ENCODE data around the gene SDSL.

Gene SDSL

GRCh38 chr12:113408756-113409298 is 13.4 kb upstream of the SDSL start:
- no peak overlapping the region for H3K27ac ChIP-seq (ENCODE audit: low read depth, low read length)

GRCh38 chr12:113409462-113410124 is 12.6 kb upstream of the SDSL start:
- Histone ChIP-seq H3K27me3 (ENCODE audit: low read length) (no peaks in the 10 kb centered on the region), H3K4me2 (ENCODE audit: low read depth, low read length, poor library complexity, severe bottlenecking) (no peak overlapping the region), H3K4me3 (ENCODE audit: insufficient read depth, low read length, poor library complexity, severe bottlenecking) (no peak overlapping the region), H2AFZ (ENCODE audit: low read depth, low read length, severe bottlenecking) (no peak overlapping the region), H4K20me1 (ENCODE audit: low read depth, low read length) (no peaks in the 10 kb centered on the region), H3K79me2 (ENCODE audit: insufficient read depth, low read length) (no peaks in the 10 kb centered on the region), H3F3A (ENCODE audit: insufficient read depth) (no peaks in the 10 kb centered on the region), H3K27ac (ENCODE audit: low read depth, low read length) (no peak overlapping the region), H3K9ac (ENCODE audit: low read length) (no peak overlapping the region), H3K36me3 (ENCODE audit: low read length) (no peaks in the 10 kb centered on the region), H3K9me2 (replicated peaks; ENCODE audit: insufficient read depth, low read length) (no peaks in the 10 kb centered on the region), H3K9me3 (ENCODE audit: insufficient read depth, low read length) (no peaks in the 10 kb centered on the region)
- TF ChIP-seq EZH2phosphoT487 (conservative IDR thresholded peaks at IDR 0.05; ENCODE audit: low read length) = no peak
- TF ChIP-seq CTCF (IDR thresholded peaks at IDR 0.05; ENCODE audit: insufficient read depth, low read length, poor library complexity, severe bottlenecking) = no peak

More at GRCh38 chr12:113408756-113409298, 13.4 kb upstream of the SDSL start:
- Histone ChIP-seq H3K79me2 (ENCODE audit: insufficient read depth, low read length) (no peaks in the 10 kb centered on the region), H3K9me2 (replicated peaks; ENCODE audit: insufficient read depth, low read length) (no peaks in the 10 kb centered on the region), H3K4me2 (ENCODE audit: low read depth, low read length, poor library complexity, severe bottlenecking) (no peak overlapping the region), H3K4me3 (ENCODE audit: insufficient read depth, low read length, poor library complexity, severe bottlenecking) (no peak overlapping the region), H3K36me3 (ENCODE audit: low read length) (no peaks in the 10 kb centered on the region), H3K9ac (ENCODE audit: low read length) (no peak overlapping the region), H4K20me1 (ENCODE audit: low read depth, low read length) (no peaks in the 10 kb centered on the region), H3K27me3 (ENCODE audit: low read length) (no peaks in the 10 kb centered on the region), H3K9me3 (ENCODE audit: insufficient read depth, low read length) (no peaks in the 10 kb centered on the region), H2AFZ (ENCODE audit: low read depth, low read length, severe bottlenecking) (no peak overlapping the region), H3F3A (ENCODE audit: insufficient read depth) (no peaks in the 10 kb centered on the region)
- no peak for TF ChIP-seq EZH2phosphoT487 (conservative IDR thresholded peaks at IDR 0.05; ENCODE audit: low read length)
- no peak for TF ChIP-seq CTCF (IDR thresholded peaks at IDR 0.05; ENCODE audit: insufficient read depth, low read length, poor library complexity, severe bottlenecking)

GRCh38 chr12:113413488-113413939 is 8.7 kb upstream of the SDSL start:
- Histone ChIP-seq H3K27me3 (ENCODE audit: low read length) (no peaks in the 10 kb centered on the region), H3K79me2 (ENCODE audit: insufficient read depth, low read length) (no peaks in the 10 kb centered on the region), H4K20me1 (ENCODE audit: low read depth, low read length) (no peaks in the 10 kb centered on the region), H3K9me3 (ENCODE audit: insufficient read depth, low read length) (no peaks in the 10 kb centered on the region), H3F3A (ENCODE audit: insufficient read depth) (no peaks in the 10 kb centered on the region), H3K27ac (ENCODE audit: low read depth, low read length) (no peak overlapping the region), H3K4me3 (ENCODE audit: insufficient read depth, low read length, poor library complexity, severe bottlenecking) (no peak overlapping the region), H3K36me3 (ENCODE audit: low read length) (no peaks in the 10 kb centered on the region), H2AFZ (ENCODE audit: low read depth, low read length, severe bottlenecking) (no peak overlapping the region), H3K9ac (ENCODE audit: low read length) (no peak overlapping the region), H3K9me2 (replicated peaks; ENCODE audit: insufficient read depth, low read length) (no peaks in the 10 kb centered on the region), H3K4me2 (ENCODE audit: low read depth, low read length, poor library complexity, severe bottlenecking) (no peak overlapping the region)
- no peak for TF ChIP-seq EZH2phosphoT487 (conservative IDR thresholded peaks at IDR 0.05; ENCODE audit: low read length)

GRCh38 chr12:113414519-113415038 is 7.6 kb upstream of the SDSL start:
- H4K20me1 ChIP-seq (ENCODE audit: low read depth, low read length) = no peaks in the 10 kb centered on the region

More at GRCh38 chr12:113414519-113415038, 7.6 kb upstream of the SDSL start:
- Histone ChIP-seq H2AFZ (ENCODE audit: low read depth, low read length, severe bottlenecking) (no peak overlapping the region), H3K27me3 (ENCODE audit: low read length) (no peaks in the 10 kb centered on the region), H3K9me3 (ENCODE audit: insufficient read depth, low read length) (no peaks in the 10 kb centered on the region), H3K79me2 (ENCODE audit: insufficient read depth, low read length) (no peaks in the 10 kb centered on the region), H3K9me2 (replicated peaks; ENCODE audit: insufficient read depth, low read length) (no peaks in the 10 kb centered on the region), H3K4me2 (ENCODE audit: low read depth, low read length, poor library complexity, severe bottlenecking) (no peak overlapping the region), H3F3A (ENCODE audit: insufficient read depth) (no peaks in the 10 kb centered on the region), H3K4me3 (ENCODE audit: insufficient read depth, low read length, poor library complexity, severe bottlenecking) (no peak overlapping the region), H3K36me3 (ENCODE audit: low read length) (no peaks in the 10 kb centered on the region), H3K9ac (ENCODE audit: low read length) (no peak overlapping the region), H3K27ac (ENCODE audit: low read depth, low read length) (no peak overlapping the region)
- no peak for TF ChIP-seq EZH2phosphoT487 (conservative IDR thresholded peaks at IDR 0.05; ENCODE audit: low read length)
- TF ChIP-seq CTCF (IDR thresholded peaks at IDR 0.05; ENCODE audit: insufficient read depth, low read length, poor library complexity, severe bottlenecking) = no peak

Data from SU-DHL-6 (cell line).